Panc1 (cell line): ENCODE data around the gene MBNL2.

ENCODE experiments used
- CTCF ChIP-seq: fragments of 450-650 bp; IDR thresholded peaks from 2 replicates; pipeline ENCODE4 v1.5.1; 2017; ENCODE audit warnings: mild to moderate bottlenecking
- SIN3A ChIP-seq: IDR thresholded peaks from 2 replicates; pipeline ENCODE4 v1.6.1; 2012; ENCODE audit warnings: low read depth, mild to moderate bottlenecking, low read length, moderate library complexity, borderline replicate concordance; ENCODE audit not compliant: insufficient read depth

- TF ChIP-seq SIN3A (no peak), CTCF (no peak)
Measured at GRCh38 chr13:97321101-97321500, 99.0 kb downstream of the MBNL2 start.
